Spleen (tissue), 11 donors: ENCODE data around the gene ACOX3. TPM values are rescaled to one million over a fixed set of nuclear protein-coding genes. Genes with fewer than 3 reads are reported as not detected.

Experiments
- DNase-seq: peaks from one replicate; pipeline ENCODE4 v3.0.0-alpha.2; 2020
- H3K27ac ChIP-seq, 8 donors: fragments of 200-600 bp; sonication (generic) in 7 of 8; 1 replicate in 4 of 8; 2 replicates in 4 of 8; pipeline versions ENCODE4 v1.5.0 to v1.8.0; 2016 to 2021; ENCODE audit warnings: inconsistent platforms in 4 of 8, mild to moderate bottlenecking in 4 of 8, moderate library complexity in 1 of 8
- H3K27me3 ChIP-seq, 7 donors: fragments of 200-600 bp; sonication (generic) in 6 of 7; replicated peaks in 1 of 7; 1 replicate in 4 of 7; 2 replicates in 3 of 7; pipeline versions ENCODE4 v1.5.0 to v1.8.0; 2016 to 2021; ENCODE audit warnings: inconsistent platforms in 3 of 7, mild to moderate bottlenecking in 1 of 7
- H3K36me3 ChIP-seq, 6 donors: fragments of 200-600 bp; sonication (generic) in 5 of 6; 1 replicate in 4 of 6; 2 replicates in 2 of 6; pipeline versions ENCODE4 v1.5.0 to v1.8.0; 2016 to 2021; ENCODE audit warnings: inconsistent platforms in 2 of 6
- H3K4me1 ChIP-seq, 6 donors: fragments of 200-600 bp; sonication (generic) in 5 of 6; 1 replicate in 3 of 6; 2 replicates in 3 of 6; pipeline versions ENCODE4 v1.5.0 to v1.8.0; 2016 to 2021; ENCODE audit warnings: inconsistent platforms in 3 of 6
- H3K4me3 ChIP-seq, 8 donors: fragments of 200-600 bp; sonication (generic) in 7 of 8; 1 replicate in 4 of 8; 2 replicates in 4 of 8; pipeline versions ENCODE4 v1.5.0 to v1.8.0; 2016 to 2021; ENCODE audit warnings: inconsistent platforms in 4 of 8, mild to moderate bottlenecking in 4 of 8, moderate library complexity in 2 of 8
- H3K9me3 ChIP-seq, 8 donors: fragments of 200-600 bp; sonication (generic) in 7 of 8; 1 replicate in 4 of 8; 2 replicates in 4 of 8; pipeline versions ENCODE4 v1.5.0 to v1.8.0; 2016 to 2021; ENCODE audit warnings: inconsistent platforms in 4 of 8
- POLR2A ChIP-seq, 3 donors: fragments of 450-650 bp; IDR thresholded peaks; one replicate each; pipeline ENCODE4 v1.5.1; 2017; ENCODE audit warnings: antibody characterized with exemption in 3 of 3, mild to moderate bottlenecking in 1 of 3
- POLR2AphosphoS5 ChIP-seq, 3 donors: sonication (generic); formaldehyde crosslinking; IDR thresholded peaks; one replicate each; pipeline ENCODE4 v1.5.1; 2017; ENCODE audit warnings: antibody characterized with exemption in 3 of 3
- WGBS, 5 donors: extraction: QIAGEN DNeasy Blood & Tissue Kit in 3 of 5; methylation state at CpG; one replicate each; pipeline versions ENCODE4 v1.1.5 to v1.1.7; 2013 to 2018; 5-methylcytosine and 5-hydroxymethylcytosine counted together
- intact Hi-C: fragments of 100-400 bp; cut with DNase I; formaldehyde crosslinking; loops from one replicate; pipeline ENCODE4 v1.15.0; 2023; ENCODE audit warnings: low total_unique reads
- polyA plus RNA-seq, 3 donors: library from polyadenylated mRNA; stranded (reverse); fragments of 200-250 nt; gene quantifications; one replicate each; pipeline ENCODE4 v1.2.1, GENCODE V29; 2013
- total RNA-seq, 7 donors: library from RNA; depleted of rRNA in 3 of 7; stranded (reverse); fragments of >200 nt in 3 of 7; fragmentation: NEBNext Ultra II Directional in 4 of 7; extraction: Animal tissue kit (Norgen Biotek cat#: 25700) in 4 of 7; gene quantifications; one replicate each; pipeline versions ENCODE4 v1.1.0 to v1.2.1, GENCODE V29; 2016 to 2021
- TF ChIP-seq, protein P1 (sequence below), 11 experiments: fragments of 200-600 bp in 7 of 11; fragments of 450-650 bp in 4 of 11; sonication (generic) in 4 of 11; IDR thresholded peaks in 8 of 11; conservative IDR thresholded peaks in 3 of 11; 1 replicate in 7 of 11; 2 replicates in 4 of 11; pipeline versions ENCODE4 v1.4.0 to v1.8.0; 2016 to 2021; ENCODE audit warnings: antibody characterized with exemption in 11 of 11, inconsistent platforms in 4 of 11, mild to moderate bottlenecking in 1 of 11
- donor health status: healthy with polysubstance abuse.
- donor health status: DM: no; HTN: no; CAD: no; lungs with moderate emphysema.
- donor health status: DM: no; HTN: no; CAD: no.
- donor health status: Bipolar disorder and iron deficiency.
- donor health status: healthy.
- donor health status: DM: no; HTN: no; CAD: no.
- donor health status: DM: yes; HTN: yes; CAD: no.

Gene ACOX3
- total and polyA plus RNA-seq, 10 donors, result 11.3 to 26.5 (median 19.7) TPM

DNA sequence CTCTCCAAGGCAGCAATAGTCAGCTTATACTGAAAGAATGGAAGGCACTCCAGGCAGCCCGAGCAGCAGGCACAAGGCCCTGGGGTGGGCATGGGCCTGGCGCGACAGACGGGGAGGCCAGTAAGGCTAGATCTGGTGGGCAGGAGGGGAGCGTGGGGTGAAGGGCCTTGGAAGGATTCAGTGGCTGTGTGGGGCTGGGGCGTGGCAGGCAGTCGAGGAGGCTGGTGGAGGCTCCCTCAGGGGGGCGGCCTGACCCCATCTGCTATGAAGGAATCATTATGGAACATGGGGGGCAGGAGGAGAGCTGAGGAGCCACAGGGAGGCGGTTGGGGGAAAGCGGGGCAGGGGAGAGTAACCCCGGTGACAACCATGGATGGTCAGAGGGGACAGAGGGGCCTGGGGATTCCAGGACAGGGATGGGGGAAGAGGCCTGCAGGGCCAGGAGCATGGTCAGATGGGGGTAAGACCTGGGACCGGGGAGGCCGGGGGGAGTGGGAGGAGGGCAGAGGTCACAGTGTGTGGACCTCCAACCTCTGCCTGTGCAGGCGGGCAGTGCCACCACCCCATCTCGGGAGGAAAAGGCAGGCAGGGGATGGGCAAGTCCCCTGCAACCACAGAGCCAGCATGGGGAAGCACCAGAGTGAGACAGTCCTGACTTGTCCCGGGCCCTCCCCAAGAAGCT lies 70.3 kb downstream of the ACOX3 start:
- TF ChIP-seq POLR2AphosphoS5 (IDR thresholded peaks at IDR 0.05) (no peak), POLR2A (IDR thresholded peaks at IDR 0.05) (no peak)
- TF ChIP-seq, protein P1, sequence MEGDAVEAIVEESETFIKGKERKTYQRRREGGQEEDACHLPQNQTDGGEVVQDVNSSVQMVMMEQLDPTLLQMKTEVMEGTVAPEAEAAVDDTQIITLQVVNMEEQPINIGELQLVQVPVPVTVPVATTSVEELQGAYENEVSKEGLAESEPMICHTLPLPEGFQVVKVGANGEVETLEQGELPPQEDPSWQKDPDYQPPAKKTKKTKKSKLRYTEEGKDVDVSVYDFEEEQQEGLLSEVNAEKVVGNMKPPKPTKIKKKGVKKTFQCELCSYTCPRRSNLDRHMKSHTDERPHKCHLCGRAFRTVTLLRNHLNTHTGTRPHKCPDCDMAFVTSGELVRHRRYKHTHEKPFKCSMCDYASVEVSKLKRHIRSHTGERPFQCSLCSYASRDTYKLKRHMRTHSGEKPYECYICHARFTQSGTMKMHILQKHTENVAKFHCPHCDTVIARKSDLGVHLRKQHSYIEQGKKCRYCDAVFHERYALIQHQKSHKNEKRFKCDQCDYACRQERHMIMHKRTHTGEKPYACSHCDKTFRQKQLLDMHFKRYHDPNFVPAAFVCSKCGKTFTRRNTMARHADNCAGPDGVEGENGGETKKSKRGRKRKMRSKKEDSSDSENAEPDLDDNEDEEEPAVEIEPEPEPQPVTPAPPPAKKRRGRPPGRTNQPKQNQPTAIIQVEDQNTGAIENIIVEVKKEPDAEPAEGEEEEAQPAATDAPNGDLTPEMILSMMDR (IDR thresholded peaks at IDR 0.05 in 8 of 11, conservative IDR thresholded peaks at IDR 0.05 in 3 of 11), result no peak
- peak; percentile 62 for DNase-seq
- 88 to 94% (median 92%) methylated on average over 16 of the region's 16 CpGs for WGBS, 5 donors
- Histone ChIP-seq H3K36me3 (peaks cover 0 to 62% (median 11%) of the 10 kb centered on the region in 6 donors), H3K4me3 (no peak overlapping the region), H3K4me1 (no peaks in the 10 kb centered on the region), H3K27me3 (no peaks in the 10 kb centered on the region), H3K27ac (no peak overlapping the region), H3K9me3 (no peaks in the 10 kb centered on the region)
- intact Hi-C loops, result no loop called here

DNA sequence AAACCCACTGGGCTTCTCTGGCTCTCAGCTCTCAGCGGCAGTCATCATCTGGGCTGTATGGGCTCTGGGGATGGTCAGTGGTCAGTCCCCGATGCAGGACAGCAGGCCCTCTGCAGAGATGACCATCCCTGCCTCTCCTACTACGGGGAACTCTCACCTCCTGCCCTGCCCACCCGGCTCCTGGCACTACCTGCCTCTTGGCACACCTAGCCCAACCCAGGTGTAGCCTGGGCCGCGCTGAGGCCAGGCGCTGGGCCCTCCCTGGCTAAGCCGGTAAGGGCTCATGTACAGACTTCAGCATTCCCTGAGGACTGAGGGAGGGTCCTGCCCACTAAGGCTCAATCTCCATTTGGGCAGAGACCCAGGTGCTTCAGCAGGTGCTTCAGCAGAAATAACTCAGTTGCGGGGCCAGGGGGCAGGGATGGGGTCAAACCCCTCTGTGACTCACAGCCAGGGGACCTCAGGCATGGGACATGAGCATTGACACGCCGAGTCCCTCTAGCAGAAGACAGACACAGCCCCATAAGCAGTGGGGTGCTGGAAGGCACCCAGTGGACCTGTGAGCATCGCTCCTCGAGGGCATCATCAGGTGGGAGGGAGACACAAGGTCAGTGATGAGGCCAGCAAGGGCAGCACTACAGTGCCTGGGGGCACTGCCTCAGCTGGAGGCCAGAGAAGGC lies 71.0 kb downstream of the ACOX3 start:
- no peak for TF ChIP-seq POLR2AphosphoS5 (IDR thresholded peaks at IDR 0.05)
- TF ChIP-seq POLR2A (IDR thresholded peaks at IDR 0.05), result no peak
- TF ChIP-seq, protein P1 (IDR thresholded peaks at IDR 0.05 in 8 of 11, conservative IDR thresholded peaks at IDR 0.05 in 3 of 11), result no peak
- intact Hi-C loops, result no loop called here
- no peaks in the 10 kb centered on the region for H3K9me3 ChIP-seq
- WGBS, 5 donors, result 89 to 97% (median 93%) methylated on average over 3 to 13 of the region's 13 CpGs
- H3K4me3 ChIP-seq, result no peak overlapping the region
- DNase-seq, result no peak
- no peak overlapping the region for H3K27ac ChIP-seq
- no peaks in the 10 kb centered on the region for H3K4me1 ChIP-seq
- no peaks in the 10 kb centered on the region for H3K27me3 ChIP-seq
- H3K36me3 ChIP-seq, result peaks cover 0 to 62% (median 8%) of the 10 kb centered on the region in 6 donors

DNA sequence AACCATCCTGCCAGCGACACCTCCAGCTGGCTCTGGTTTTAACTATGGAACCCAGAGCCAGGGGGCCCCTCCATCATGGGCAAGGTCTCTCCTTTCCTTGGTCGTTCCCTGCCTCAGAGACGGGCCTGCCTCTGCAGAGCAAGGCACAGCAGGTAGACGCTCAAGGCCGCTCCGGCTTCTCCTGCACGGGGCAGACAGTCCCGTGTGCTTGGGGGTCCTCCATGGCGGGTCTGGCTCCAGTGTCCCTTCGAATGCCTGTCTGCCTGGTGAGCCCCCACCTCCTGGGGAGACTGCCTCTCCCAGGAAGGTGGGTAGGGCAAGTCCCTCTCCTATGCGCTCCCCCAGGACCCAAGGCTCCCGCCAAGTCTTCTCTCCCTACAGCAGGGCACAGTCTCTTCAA lies 71.5 kb downstream of the ACOX3 start:
- Histone ChIP-seq H3K27me3 (no peaks in the 10 kb centered on the region), H3K4me3 (no peak overlapping the region), H3K36me3 (peaks cover 0 to 62% (median 7%) of the 10 kb centered on the region in 6 donors), H3K9me3 (no peaks in the 10 kb centered on the region), H3K27ac (no peak overlapping the region), H3K4me1 (no peaks in the 10 kb centered on the region)
- TF ChIP-seq POLR2AphosphoS5 (IDR thresholded peaks at IDR 0.05) (no peak), POLR2A (IDR thresholded peaks at IDR 0.05) (no peak)
- TF ChIP-seq, protein P1 (IDR thresholded peaks at IDR 0.05 in 8 of 11, conservative IDR thresholded peaks at IDR 0.05 in 3 of 11), result no peak
- peak; percentile 66 for DNase-seq
- intact Hi-C loops, result no loop called here
- 92 to 99% (median 95%) methylated on average over 12 of the region's 12 CpGs for WGBS, 5 donors

DNA sequence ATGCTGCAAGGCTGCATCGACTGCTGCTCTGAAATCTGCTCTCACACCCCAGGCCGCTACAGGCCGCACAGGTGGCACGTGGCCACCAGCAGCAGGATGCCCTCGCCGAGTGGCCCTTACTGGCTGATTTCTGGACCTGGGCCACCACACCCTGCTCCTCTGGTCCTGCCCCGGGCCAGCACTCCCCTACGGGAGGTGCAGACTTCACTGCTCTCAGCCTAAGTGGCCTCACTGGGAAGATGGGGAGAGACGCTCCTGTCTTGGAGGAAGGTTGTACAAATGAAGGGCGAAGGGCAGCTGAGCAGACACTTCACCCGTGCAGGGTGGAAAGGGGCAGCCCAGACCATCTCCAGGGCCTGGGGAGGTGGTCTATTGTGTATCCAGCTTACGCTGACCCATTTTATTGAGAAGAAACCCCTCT lies 72.5 kb downstream of the ACOX3 start:
- H3K4me1 ChIP-seq, result no peaks in the 10 kb centered on the region
- TF ChIP-seq, protein P1 (IDR thresholded peaks at IDR 0.05 in 8 of 11, conservative IDR thresholded peaks at IDR 0.05 in 3 of 11), result no peak
- TF ChIP-seq POLR2AphosphoS5 (IDR thresholded peaks at IDR 0.05) (no peak), POLR2A (IDR thresholded peaks at IDR 0.05) (no peak)
- 92 to 94% (median 93%) methylated on average over 12 of the region's 12 CpGs for WGBS, 5 donors

More for the DNA sequence above, 72.5 kb downstream of the ACOX3 start:
- H3K4me3 ChIP-seq, result no peak overlapping the region
- intact Hi-C loops, result no loop called here
- no peaks in the 10 kb centered on the region for H3K27me3 ChIP-seq
- peaks cover 0 to 52% (median 5%) of the 10 kb centered on the region in 6 donors for H3K36me3 ChIP-seq
- H3K9me3 ChIP-seq, result peaks cover 0 to 2% (median 0%) of the 10 kb centered on the region in 8 donors
- peak; percentile 59 for DNase-seq
- H3K27ac ChIP-seq, result no peak overlapping the region
